ENCODE data around the gene ARHGAP31. TPM values are rescaled to one million over a fixed set of nuclear protein-coding genes. Genes with fewer than 3 reads are reported as not detected.
A peak's percentile ranks its signal among the peaks of the same experiment; 100 is the strongest.

Gene ARHGAP31
- total and polyA plus RNA-seq, 2 of the 8 experiments (the other 6 are each of a cell fraction or from before 2014, with no cell fraction given) = 1.1 to 7.6 TPM

DNA sequence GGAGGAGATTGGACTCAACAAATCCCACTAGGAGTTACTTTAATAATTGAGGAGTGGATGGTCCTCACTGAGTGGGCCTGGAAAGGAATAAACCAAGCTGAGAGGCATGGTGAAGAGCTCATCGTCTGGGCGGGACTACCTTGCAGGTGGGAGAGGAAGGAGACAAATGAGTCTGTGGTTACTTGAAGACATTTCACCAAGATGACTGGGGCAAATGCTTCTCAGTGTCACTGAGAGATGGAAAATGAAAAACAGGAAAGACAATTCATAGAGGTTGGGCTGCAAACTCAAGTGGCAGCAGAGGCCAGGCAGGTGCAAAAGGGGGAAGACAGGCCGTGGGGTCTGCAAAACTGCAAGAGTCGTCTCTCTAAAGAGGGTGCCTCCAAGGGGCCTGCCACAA is 1.5 kb upstream of the ARHGAP31 start:
- no peaks in the 10 kb centered on the region for H3K79me1 ChIP-seq (ENCODE audit: low read depth, low read length)
- no peak overlapping the region for H4K8ac ChIP-seq (ENCODE audit: extremely low read depth, insufficient read depth, low read length)
- H2BK20ac ChIP-seq (ENCODE audit: low read length) = peak overlapping the region; percentile 66; the same call in 1 of the 2 replicates
- H2AFZ ChIP-seq (ENCODE audit: low read length) = no peak overlapping the region
- peak overlapping the region; percentile 82 for H2BK12ac ChIP-seq (ENCODE audit: low read depth, low read length)
- H3K23me2 ChIP-seq (ENCODE audit: low read depth, low read length) = peaks cover 14% of the 10 kb centered on the region; the same call in 1 of the 2 replicates
- H3K18ac ChIP-seq (ENCODE audit: extremely low read depth, low read length) = 0 out of 2 replicates have a peak overlapping the region, but pooled peaks have one; percentile 13
- FAIRE-seq = no peak
- no peak overlapping the region for H2BK120ac ChIP-seq (replicated peaks; ENCODE audit: low read depth, low read length)
- H4K20me1 ChIP-seq (replicated peaks in 1 of 2; ENCODE audit: control insufficient read depth in 1 of 2, insufficient read depth in 2 of 2, low read length in 2 of 2) = no peaks in the 10 kb centered on the region
- no peak overlapping the region for H3K14ac ChIP-seq (ENCODE audit: insufficient read length)
- ChIA-PET CTCF (ENCODE audit: partially characterized antibody) (interaction anchor here (0.5 to 1.6 kb wide), 4 partner anchors 10 to 136 kb away, joined by 3 to 4 read pairs (median 4); no protein-coding TSS in a partner anchor), POLR2A (ENCODE audit: partially characterized antibody) (interaction anchor here (1.1 to 3.8 kb wide), 4 partner anchors 11 to 57 kb away, joined by 4 to 15 read pairs (median 4); no protein-coding TSS in a partner anchor)
- DNase-seq (ENCODE audit: low read depth in 1 of 2, low spot score in 2 of 2) = no peak
- peak overlapping the region in 1 of 2 experiments; percentile 98; a peak in 1 of 4 replicates for H3K4me2 ChIP-seq (ENCODE audit: insufficient read depth in 1 of 2, low read depth in 2 of 2, low read length in 2 of 2)
- WGBS, 2 experiments (ENCODE audit: extremely low coverage in 1 of 2, insufficient coverage in 1 of 2, insufficient read length in 1 of 2, insufficient replicate concordance in 2 of 2, low coverage in 1 of 2, low lambda C conversion rate in 2 of 2, missing lambda C conversion rate in 1 of 2) = 75% methylated on average over 4 of the region's 4 CpGs; no CpG with 5 or more reads in 1 of the 2 experiments
- peaks cover 2 to 14% (median 9%) of the 10 kb centered on the region in 4 experiments for H3K4me1 ChIP-seq (replicated peaks in 1 of 4; ENCODE audit: control insufficient read depth in 3 of 4, insufficient read depth in 4 of 4, low read length in 3 of 4)
- no peaks in the 10 kb centered on the region for H3K36me3 ChIP-seq (ENCODE audit: control insufficient read depth in 2 of 4, insufficient read depth in 4 of 4, low read length in 3 of 4)
- no peak overlapping the region for H3K27ac ChIP-seq (ENCODE audit: low read depth, low read length)
- H2BK5ac ChIP-seq (ENCODE audit: low read depth, low read length) = no peak overlapping the region; the same call in 1 of the 2 replicates
- no peaks in the 10 kb centered on the region for H3K9me3 ChIP-seq (ENCODE audit: insufficient read depth in 2 of 2, low read depth in 1 of 2, low read length in 1 of 2)
- H3K9ac ChIP-seq (replicated peaks in 1 of 4; ENCODE audit: extremely low read depth in 1 of 4, low read depth in 3 of 4, low read length in 3 of 4) = no peak overlapping the region
- H3K4ac ChIP-seq (replicated peaks; ENCODE audit: insufficient read length, low read depth, low read length) = no peak overlapping the region
- H2BK15ac ChIP-seq (ENCODE audit: low read length) = peak overlapping the region; percentile 84; the same call in 1 of the 2 replicates
- H3K79me2 ChIP-seq (ENCODE audit: control insufficient read depth in 1 of 2, insufficient read depth in 2 of 2, low read length in 2 of 2) = no peaks in the 10 kb centered on the region
- no peak overlapping the region for H4K91ac ChIP-seq (replicated peaks; ENCODE audit: insufficient read length, low read length)
- H2AK5ac ChIP-seq (ENCODE audit: low read depth, low read length) = no peak overlapping the region
- H3K4me3 ChIP-seq (ENCODE audit: extremely low read depth in 1 of 4, insufficient read depth in 2 of 4, low read depth in 3 of 4, low read length in 4 of 4) = no peak overlapping the region
- peaks cover 0 to 29% (median 13%) of the 10 kb centered on the region in 4 experiments; a peak in 4 of 7 replicates for H3K27me3 ChIP-seq (replicated peaks in 1 of 4; ENCODE audit: control insufficient read depth in 3 of 4, extremely low read depth in 1 of 4, insufficient read depth in 3 of 4, low read length in 3 of 4)
- no peak for TF ChIP-seq EZH2 (IDR thresholded peaks at IDR 0.05; ENCODE audit: low read depth, low read length, severe bottlenecking)
- TF ChIP-seq, protein P1, sequence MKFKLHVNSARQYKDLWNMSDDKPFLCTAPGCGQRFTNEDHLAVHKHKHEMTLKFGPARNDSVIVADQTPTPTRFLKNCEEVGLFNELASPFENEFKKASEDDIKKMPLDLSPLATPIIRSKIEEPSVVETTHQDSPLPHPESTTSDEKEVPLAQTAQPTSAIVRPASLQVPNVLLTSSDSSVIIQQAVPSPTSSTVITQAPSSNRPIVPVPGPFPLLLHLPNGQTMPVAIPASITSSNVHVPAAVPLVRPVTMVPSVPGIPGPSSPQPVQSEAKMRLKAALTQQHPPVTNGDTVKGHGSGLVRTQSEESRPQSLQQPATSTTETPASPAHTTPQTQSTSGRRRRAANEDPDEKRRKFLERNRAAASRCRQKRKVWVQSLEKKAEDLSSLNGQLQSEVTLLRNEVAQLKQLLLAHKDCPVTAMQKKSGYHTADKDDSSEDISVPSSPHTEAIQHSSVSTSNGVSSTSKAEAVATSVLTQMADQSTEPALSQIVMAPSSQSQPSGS (IDR thresholded peaks at IDR 0.05; ENCODE audit: low read length) = no peak
- TF ChIP-seq, protein P2, sequence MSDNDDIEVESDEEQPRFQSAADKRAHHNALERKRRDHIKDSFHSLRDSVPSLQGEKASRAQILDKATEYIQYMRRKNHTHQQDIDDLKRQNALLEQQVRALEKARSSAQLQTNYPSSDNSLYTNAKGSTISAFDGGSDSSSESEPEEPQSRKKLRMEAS (IDR thresholded peaks at IDR 0.05) = 0 out of 2 replicates have a peak, but pooled peaks have one; percentile 13
- TF ChIP-seq, protein P3, sequence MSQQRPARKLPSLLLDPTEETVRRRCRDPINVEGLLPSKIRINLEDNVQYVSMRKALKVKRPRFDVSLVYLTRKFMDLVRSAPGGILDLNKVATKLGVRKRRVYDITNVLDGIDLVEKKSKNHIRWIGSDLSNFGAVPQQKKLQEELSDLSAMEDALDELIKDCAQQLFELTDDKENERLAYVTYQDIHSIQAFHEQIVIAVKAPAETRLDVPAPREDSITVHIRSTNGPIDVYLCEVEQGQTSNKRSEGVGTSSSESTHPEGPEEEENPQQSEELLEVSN (IDR thresholded peaks at IDR 0.05) = peak; percentile 40; the same call in 1 of the 2 replicates
- H3K23ac ChIP-seq (ENCODE audit: insufficient read length) = no peak overlapping the region
- no peak overlapping the region for H4K5ac ChIP-seq (ENCODE audit: insufficient read length, low read depth, low read length)
- H3K56ac ChIP-seq (replicated peaks; ENCODE audit: insufficient read length, low read depth, low read length) = no peak overlapping the region

Measured in H1 (cell line).